GM12874 (cell line): ENCODE measurements around the gene ASTN2.

Source experiments
- TF ChIP-seq, protein P1 (sequence below): IDR thresholded peaks from 2 replicates; pipeline ENCODE4 v1.5.1; 2011; ENCODE audit warnings: low read depth, mild to moderate bottlenecking, control low read depth, low read length, moderate library complexity; ENCODE audit not compliant: insufficient read depth

The ASTN2 gene

DNA sequence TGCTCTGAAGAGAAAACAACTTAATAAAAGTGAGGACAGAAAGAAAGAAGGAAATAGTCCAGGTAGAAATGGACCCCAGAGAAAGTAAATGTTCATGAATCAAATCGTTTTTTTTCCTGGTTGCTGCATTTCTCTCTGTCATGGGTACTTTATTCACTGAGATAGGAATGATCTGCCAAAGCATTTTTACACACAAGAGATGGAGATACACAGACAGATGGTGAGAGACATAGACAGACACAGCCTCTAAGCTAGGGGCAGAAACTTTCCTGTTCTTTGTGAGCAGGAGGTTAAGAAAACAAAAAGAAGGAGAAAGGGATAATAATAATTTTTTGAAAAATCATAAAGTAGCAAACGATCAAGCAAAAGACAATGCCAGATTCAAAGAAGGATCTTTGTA, 73.7 kb downstream of the ASTN2 start:
- TF ChIP-seq, protein P1, sequence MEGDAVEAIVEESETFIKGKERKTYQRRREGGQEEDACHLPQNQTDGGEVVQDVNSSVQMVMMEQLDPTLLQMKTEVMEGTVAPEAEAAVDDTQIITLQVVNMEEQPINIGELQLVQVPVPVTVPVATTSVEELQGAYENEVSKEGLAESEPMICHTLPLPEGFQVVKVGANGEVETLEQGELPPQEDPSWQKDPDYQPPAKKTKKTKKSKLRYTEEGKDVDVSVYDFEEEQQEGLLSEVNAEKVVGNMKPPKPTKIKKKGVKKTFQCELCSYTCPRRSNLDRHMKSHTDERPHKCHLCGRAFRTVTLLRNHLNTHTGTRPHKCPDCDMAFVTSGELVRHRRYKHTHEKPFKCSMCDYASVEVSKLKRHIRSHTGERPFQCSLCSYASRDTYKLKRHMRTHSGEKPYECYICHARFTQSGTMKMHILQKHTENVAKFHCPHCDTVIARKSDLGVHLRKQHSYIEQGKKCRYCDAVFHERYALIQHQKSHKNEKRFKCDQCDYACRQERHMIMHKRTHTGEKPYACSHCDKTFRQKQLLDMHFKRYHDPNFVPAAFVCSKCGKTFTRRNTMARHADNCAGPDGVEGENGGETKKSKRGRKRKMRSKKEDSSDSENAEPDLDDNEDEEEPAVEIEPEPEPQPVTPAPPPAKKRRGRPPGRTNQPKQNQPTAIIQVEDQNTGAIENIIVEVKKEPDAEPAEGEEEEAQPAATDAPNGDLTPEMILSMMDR, result no peak

DNA sequence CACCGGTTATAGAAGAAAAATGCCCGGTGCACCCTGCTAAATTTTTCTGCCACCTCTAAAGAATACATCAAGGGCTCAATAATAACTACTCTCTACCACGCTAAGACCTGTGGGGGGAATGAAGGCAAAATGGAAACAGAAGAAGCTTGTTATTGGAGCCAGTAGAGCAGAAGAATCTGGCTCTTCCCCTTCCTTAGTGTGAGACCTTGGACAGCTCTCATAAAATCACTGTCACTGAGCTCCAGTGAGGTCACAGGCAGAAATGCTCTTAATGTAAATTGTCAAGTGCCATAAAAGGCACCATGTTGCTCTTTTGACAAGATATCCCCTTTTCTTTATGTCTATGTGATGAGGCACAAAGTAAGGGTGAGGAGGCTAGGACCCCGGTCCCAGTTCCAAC, 74.4 kb downstream of the ASTN2 start:
- TF ChIP-seq, protein P1, result no peak

DNA sequence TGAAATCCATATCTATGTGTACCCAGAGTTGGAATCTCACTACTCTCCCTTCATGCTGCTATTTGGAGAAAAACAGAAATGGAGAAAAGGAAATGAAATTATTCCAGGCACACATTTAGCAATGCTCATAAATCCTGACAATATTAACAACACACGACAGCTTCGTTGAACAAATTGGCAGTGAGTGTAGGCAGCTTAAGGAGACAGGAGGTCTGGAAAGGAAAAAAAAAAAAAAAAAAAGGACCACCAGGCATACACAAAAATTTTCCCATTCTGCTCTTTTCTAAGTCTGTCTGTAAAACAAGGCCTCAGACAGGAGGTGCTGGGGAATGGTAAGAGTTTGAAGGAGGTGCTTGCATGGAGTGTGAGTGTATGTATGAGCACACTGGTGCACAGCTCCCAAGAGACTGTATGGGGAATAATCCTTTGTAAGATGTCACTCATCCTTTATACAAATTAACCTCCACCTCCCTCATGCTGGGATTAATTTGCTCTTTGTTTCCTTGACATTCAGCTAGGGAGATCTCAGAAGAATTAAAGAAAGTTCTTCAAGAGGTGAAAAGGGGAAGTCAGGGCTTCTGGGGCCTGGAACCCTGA, 78.9 kb downstream of the ASTN2 start:
- TF ChIP-seq, protein P1, result no peak

DNA sequence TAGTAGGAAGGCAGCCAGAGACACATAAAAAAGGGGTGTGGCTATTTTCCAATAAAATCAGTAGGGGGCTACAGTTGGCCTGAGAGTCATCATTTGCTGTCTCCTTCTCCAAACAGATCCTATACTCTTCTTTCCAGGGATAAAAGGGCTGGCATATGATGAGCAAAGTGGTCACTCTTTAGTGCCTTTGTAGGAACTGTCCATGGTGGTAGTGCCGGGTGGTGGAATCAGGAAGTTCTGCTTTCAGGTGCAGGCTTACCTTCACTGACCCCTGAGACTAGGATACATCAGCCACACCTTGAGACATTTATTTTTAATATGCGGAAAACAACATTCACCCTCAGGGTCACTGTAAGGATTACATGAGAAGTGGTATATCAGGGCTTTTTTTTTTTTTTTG, 80.8 kb downstream of the ASTN2 start:
- TF ChIP-seq, protein P1, result no peak

DNA sequence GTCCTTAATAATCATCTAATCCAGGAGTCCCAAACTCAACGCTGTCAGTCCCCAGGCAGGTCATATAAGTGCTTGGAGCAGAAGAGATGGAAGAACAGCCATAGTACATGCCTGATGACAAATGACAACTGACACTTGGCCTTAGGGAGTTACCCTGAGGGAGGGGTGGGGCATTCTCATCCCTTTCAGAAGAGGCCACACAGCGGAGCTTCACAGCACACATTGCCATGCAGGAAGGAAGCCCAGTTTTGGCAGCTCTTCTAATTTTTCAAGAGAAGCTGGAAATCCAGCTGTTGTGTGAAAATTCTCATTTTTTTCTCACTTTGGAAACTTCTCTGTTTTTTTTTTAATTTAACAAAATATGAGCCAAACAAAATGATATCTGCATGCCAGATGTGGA, 89.0 kb downstream of the ASTN2 start:
- TF ChIP-seq, protein P1, result no peak

DNA sequence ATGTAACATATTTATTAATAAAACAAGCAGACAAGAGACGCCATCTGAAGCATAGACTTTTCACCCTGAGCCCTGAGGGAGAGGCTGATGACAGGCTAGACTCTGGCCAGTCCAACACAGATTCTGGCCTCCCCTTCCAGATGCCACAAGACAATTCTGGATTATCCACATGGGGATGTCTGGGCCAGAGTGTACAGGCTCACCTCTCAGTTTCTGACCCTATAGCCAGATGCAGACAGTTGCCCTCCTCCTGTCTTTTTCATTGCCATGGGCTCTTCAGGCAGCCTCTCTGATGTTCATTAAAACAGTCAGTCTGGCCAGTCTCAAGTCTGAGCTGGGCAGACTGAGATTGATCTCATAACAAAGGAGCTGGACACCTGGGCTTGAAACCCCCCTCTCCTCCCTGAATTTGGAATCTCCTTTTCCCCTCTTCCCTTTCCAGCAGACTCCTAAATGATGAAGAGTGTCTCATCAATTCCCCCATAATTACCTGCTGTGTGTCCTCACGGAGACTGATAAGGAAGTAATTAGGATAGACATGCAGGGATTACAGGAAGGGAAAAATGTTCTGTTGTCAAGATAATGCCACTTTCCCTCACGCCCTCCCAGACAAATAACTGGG, 89.6 kb downstream of the ASTN2 start:
- TF ChIP-seq, protein P1, result no peak

DNA sequence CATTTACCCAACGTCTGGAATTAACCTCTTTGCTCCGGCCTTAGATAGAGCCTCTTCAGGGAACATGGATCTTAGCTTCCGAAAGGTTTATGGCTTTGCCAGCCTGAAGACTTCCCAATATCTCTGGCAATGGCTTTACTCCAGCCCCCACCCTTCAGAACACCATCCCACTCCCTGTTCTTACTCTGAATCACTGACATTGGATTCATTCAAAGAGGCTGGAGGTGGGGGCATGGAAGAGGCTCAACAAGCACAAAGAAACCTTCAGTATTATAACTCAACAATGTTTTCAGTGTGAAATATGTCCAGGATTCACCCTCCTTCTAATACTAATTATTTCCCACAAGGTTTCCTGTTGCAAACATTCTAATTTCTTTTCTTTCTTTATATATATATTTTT, 91.5 kb downstream of the ASTN2 start:
- TF ChIP-seq, protein P1, result no peak

DNA sequence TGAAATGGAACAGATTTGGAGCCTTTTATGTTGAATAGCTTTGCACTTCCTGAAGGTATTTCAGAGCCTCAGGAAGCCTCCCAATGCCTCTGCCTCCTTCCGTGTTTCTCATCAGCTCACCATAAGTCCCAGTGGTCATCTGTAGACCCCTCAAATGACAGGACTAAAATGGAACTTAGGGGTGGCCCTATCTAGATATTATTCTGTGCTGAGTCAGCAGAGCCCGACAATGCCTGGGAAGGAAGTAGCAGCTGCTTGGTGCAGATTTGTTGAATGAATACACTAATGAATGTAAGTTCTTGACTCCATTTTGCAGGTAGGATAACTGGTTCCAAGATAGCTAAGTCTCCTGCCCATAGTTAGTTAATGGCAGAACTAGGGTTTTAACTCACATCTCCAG, 97.7 kb downstream of the ASTN2 start:
- TF ChIP-seq, protein P1, result no peak
